Measurements from ENCODE around the gene ABCA12.
"Not testable (repeated sequence)": the region's sequence is repeated elsewhere in the genome, so short reads cannot be mapped to it uniquely, and the experiment has no call there.

Gene ABCA12, protein sequence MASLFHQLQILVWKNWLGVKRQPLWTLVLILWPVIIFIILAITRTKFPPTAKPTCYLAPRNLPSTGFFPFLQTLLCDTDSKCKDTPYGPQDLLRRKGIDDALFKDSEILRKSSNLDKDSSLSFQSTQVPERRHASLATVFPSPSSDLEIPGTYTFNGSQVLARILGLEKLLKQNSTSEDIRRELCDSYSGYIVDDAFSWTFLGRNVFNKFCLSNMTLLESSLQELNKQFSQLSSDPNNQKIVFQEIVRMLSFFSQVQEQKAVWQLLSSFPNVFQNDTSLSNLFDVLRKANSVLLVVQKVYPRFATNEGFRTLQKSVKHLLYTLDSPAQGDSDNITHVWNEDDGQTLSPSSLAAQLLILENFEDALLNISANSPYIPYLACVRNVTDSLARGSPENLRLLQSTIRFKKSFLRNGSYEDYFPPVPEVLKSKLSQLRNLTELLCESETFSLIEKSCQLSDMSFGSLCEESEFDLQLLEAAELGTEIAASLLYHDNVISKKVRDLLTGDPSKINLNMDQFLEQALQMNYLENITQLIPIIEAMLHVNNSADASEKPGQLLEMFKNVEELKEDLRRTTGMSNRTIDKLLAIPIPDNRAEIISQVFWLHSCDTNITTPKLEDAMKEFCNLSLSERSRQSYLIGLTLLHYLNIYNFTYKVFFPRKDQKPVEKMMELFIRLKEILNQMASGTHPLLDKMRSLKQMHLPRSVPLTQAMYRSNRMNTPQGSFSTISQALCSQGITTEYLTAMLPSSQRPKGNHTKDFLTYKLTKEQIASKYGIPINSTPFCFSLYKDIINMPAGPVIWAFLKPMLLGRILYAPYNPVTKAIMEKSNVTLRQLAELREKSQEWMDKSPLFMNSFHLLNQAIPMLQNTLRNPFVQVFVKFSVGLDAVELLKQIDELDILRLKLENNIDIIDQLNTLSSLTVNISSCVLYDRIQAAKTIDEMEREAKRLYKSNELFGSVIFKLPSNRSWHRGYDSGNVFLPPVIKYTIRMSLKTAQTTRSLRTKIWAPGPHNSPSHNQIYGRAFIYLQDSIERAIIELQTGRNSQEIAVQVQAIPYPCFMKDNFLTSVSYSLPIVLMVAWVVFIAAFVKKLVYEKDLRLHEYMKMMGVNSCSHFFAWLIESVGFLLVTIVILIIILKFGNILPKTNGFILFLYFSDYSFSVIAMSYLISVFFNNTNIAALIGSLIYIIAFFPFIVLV (N-terminal part only)

GRCh38 chr2:215138479-215138878 lies at the start of gene ABCA12:
Gene ABCA12 (minus strand): TSS chr2:215138626. CDS start chr2:215138208, 418 bp downstream.
- no peak for DNase-seq (ENCODE audit: low spot score)

DNA sequence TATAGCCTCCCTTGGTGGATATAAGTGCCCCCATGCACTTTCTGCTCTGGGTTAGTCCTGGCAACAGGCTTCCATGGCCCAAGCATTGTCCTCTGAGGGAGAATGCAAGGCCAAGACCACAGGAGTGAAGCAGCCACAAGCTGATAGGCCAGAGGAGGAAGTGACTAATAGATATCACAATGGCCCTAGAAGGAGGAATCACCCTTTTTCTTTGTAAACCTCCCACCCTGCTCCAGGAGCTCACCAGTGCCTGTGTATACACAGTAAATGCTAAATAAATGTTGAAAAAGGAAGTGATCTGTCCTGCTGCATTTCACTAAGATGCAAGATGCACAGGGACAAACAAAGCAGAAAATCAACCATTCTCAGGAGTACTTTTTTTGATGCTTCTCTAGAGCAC lies 49.7 kb upstream of the ABCA12 start:
- DNase-seq (ENCODE audit: low spot score): no peak

GRCh38 chr2:215186021-215186420 lies 47.6 kb upstream of the ABCA12 start:
- DNase-seq (ENCODE audit: low spot score): no peak

- no peak for DNase-seq (ENCODE audit: low spot score)
Observed at GRCh38 chr2:215178121-215178520, 39.7 kb upstream of the ABCA12 start.

- no peak for DNase-seq (ENCODE audit: low spot score)
Observed at GRCh38 chr2:215171796-215172195, 33.4 kb upstream of the ABCA12 start.

GRCh38 chr2:215171151-215171550 lies 32.7 kb upstream of the ABCA12 start:
- peak; percentile 5 for DNase-seq (ENCODE audit: low spot score)

- DNase-seq (ENCODE audit: low spot score): not testable (repeated sequence)
Observed at GRCh38 chr2:215166505-215166904, 28.1 kb upstream of the ABCA12 start.

DNA sequence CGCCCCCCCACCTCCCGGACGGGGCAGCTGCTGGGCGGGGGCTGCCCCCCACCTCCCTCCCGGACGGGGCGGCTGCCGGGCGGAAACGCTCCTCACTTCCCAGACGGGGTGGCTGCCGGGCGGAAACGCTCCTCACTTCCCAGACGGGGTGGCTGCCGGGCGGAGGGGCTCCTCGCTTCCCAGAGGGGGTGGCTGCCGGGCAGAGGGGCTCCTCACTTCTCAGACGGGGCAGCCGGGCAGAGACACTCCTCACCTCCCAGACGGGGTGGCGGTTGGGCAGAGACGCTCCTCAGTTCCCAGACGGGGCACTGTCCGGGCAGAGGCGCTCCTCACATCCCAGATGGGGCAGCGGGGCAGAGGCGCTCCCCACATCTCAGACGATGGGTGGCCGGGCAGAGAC lies 24.9 kb upstream of the ABCA12 start:
- not testable (repeated sequence) for DNase-seq (ENCODE audit: low spot score)

GRCh38 chr2:215161301-215161829 lies 22.9 kb upstream of the ABCA12 start:
- no peak for DNase-seq (ENCODE audit: low spot score)

GRCh38 chr2:215160081-215160480 lies 21.7 kb upstream of the ABCA12 start:
- no peak for DNase-seq (ENCODE audit: low spot score)

DNA sequence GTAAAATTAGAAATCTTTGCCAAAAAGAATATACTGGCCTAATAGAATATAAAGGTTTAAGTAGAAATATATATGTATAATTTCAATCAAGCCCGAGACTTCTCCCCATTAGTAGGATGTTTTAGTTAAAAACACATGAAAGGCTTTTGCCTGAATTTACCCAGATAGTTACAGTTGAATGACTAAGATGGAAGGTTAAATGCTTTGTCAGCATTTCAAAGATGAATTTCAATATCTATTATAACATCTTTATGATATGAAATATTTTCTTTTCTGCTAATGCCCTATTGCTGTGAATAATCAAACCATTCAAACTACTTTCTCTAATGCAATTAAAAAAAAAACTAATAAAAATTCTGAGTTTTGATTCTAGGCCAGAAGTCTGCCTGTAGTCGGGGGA lies 18.0 kb upstream of the ABCA12 start:
- no peak for DNase-seq (ENCODE audit: low spot score)

GRCh38 chr2:215149894-215150293 lies 11.5 kb upstream of the ABCA12 start:
- DNase-seq (ENCODE audit: low spot score): no peak

DNA sequence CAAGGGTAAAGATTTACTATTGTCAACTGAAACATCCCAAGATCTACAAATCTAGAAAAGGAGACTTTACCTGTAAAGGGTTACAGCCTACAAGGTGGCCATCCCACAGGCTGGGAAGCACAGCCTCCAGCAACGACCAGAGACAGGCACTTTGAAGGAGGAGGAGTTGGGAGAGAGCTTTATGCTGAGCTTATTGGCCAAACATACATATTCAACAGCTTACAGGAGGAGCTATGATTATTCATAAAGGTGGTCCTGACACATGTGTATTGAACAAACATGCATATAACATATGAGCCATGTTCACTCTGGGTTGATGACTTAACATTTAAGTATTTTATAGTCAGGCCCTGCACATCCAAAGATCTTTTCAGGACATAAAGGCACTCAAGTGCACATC lies 11.1 kb upstream of the ABCA12 start:
- no peak for DNase-seq (ENCODE audit: low spot score)

GRCh38 chr2:215149060-215149459 lies 10.6 kb upstream of the ABCA12 start:
- no peak for DNase-seq (ENCODE audit: low spot score)

- no peak for DNase-seq (ENCODE audit: low spot score)
Observed at GRCh38 chr2:215145611-215146010, 7.2 kb upstream of the ABCA12 start.

- DNase-seq (ENCODE audit: low spot score): no peak
Observed at GRCh38 chr2:215144106-215144875, 5.9 kb upstream of the ABCA12 start.

DNA sequence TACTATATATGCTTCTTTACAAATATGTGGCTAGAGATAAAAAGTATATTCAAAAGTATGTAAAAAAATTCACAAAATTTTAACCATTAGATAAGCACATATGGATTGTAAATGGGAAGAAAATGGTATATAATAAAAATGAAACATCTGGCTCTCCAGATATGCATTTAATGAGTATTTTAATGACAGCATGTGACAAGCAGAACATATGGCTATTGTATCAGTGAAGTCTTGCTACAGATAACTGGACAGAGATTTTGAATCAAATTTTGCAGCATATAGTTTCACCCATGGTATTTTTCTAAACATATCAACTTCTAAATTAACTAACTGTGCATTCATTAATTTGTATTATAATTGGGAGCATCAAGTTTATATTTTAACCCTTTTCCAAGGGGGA lies 5.0 kb upstream of the ABCA12 start:
- no peak for DNase-seq (ENCODE audit: low spot score)

DNA sequence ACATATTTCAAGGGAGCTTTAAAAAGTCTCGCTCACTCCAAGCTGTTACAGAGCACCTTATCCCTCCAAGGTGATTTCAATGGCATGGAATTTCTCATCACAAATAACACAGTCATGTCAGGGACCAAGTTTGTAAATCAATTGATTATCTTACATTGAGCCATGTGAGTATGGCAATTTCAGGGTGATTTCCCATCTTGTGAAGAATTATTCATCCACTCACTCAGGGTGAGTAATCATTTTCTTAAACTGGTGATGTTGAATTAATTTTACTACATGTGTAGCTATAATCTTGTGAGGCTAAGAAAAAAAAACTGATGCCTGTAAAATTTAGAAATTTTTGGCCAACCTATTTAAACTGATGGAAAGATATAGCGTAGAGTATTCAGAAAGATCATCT lies 3.3 kb upstream of the ABCA12 start:
- DNase-seq (ENCODE audit: low spot score): no peak

DNA sequence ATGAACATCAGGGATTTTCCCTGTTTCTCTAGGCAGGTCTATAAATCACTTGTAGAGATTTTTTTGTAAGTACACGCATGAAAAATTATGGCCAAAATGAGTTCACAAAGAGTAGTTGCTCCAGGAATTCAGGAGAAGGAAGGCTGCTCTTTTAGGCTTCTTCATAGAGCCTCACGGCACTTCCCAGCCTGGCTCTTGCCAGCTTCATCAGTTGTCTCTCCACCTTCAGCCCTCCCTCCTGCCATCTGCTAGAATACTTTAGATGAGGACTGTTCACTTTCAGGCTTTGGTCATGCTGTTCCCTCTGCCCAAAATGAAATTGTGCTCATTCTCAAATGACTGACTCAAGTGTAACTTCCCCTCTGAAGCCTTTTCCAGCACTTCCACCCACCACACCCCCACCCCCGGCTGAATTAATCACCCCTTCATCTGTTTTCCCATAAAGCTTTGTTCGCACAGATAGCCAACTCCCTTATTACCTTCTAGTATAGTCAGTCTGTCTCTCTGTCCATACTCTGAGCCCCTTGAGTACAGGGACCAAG lies 1.8 kb upstream of the ABCA12 start:
- no peak for DNase-seq (ENCODE audit: low spot score)

GRCh38 chr2:215137741-215138340 lies 585 bp downstream of the ABCA12 start:
- peak; percentile 6 for DNase-seq (ENCODE audit: low spot score)

GRCh38 chr2:215137329-215137686 lies 1.1 kb downstream of the ABCA12 start:
- no peak for DNase-seq (ENCODE audit: low spot score)
